ENCODE data around the gene BRMS1L.

Gene BRMS1L

GRCh38 chr14:35855876-35856481, 29.8 kb downstream of the BRMS1L start:
- no peak for TF ChIP-seq BACH2 (CRISPR knock-in tag; IDR thresholded peaks at IDR 0.05; ENCODE audit: borderline replicate concordance)
- peak; percentile 43; the same call in 1 of the 2 replicates for TF ChIP-seq TCF4 (CRISPR knock-in tag; IDR thresholded peaks at IDR 0.05; ENCODE audit: borderline replicate concordance)
- ATAC-seq, result peak; percentile 30; the same call in 1 of the 3 replicates

GRCh38 chr14:35858521-35859209, 32.5 kb downstream of the BRMS1L start:
- TF ChIP-seq PPARA (CRISPR knock-in tag; IDR thresholded peaks at IDR 0.05; ENCODE audit: borderline replicate concordance) (no peak), OSR1 (CRISPR knock-in tag; IDR thresholded peaks at IDR 0.05) (no peak), ARNTL (CRISPR knock-in tag; IDR thresholded peaks at IDR 0.05; ENCODE audit: borderline replicate concordance, low read depth) (no peak), TCF4 (CRISPR knock-in tag; IDR thresholded peaks at IDR 0.05; ENCODE audit: borderline replicate concordance) (no peak), ZNF565 (CRISPR knock-in tag; conservative IDR thresholded peaks at IDR 0.05; ENCODE audit: low read depth) (no peak), ISL1 (CRISPR knock-in tag; IDR thresholded peaks at IDR 0.05) (no peak), PATZ1 (CRISPR knock-in tag; IDR thresholded peaks at IDR 0.05; ENCODE audit: borderline replicate concordance) (no peak), CREB5 (CRISPR knock-in tag; IDR thresholded peaks at IDR 0.05; ENCODE audit: low read depth) (no peak)
- ATAC-seq, result peak; percentile 50; the same call in 2 of the 3 replicates

- TF ChIP-seq ZNF8 (CRISPR knock-in tag; IDR thresholded peaks at IDR 0.05) (no peak), TOX (CRISPR knock-in tag; IDR thresholded peaks at IDR 0.05; ENCODE audit: borderline replicate concordance) (no peak), ZNF565 (CRISPR knock-in tag; conservative IDR thresholded peaks at IDR 0.05; ENCODE audit: low read depth) (no peak), OSR1 (CRISPR knock-in tag; IDR thresholded peaks at IDR 0.05) (no peak), CSRNP3 (CRISPR knock-in tag; IDR thresholded peaks at IDR 0.05) (no peak), ESRRG (CRISPR knock-in tag; IDR thresholded peaks at IDR 0.05) (no peak), ISL1 (CRISPR knock-in tag; IDR thresholded peaks at IDR 0.05) (no peak), RARB (CRISPR knock-in tag; IDR thresholded peaks at IDR 0.05) (no peak), GLIS3 (CRISPR knock-in tag; IDR thresholded peaks at IDR 0.05) (no peak), ZFP3 (CRISPR knock-in tag; IDR thresholded peaks at IDR 0.05) (no peak), CSDC2 (CRISPR knock-in tag; IDR thresholded peaks at IDR 0.05) (no peak), ZFP30 (CRISPR knock-in tag; IDR thresholded peaks at IDR 0.05) (no peak), SNAI2 (CRISPR knock-in tag; IDR thresholded peaks at IDR 0.05) (no peak), ARNTL (CRISPR knock-in tag; IDR thresholded peaks at IDR 0.05; ENCODE audit: borderline replicate concordance, low read depth) (no peak), ZC3H10 (CRISPR knock-in tag; IDR thresholded peaks at IDR 0.05) (no peak), TSHZ2 (CRISPR knock-in tag; IDR thresholded peaks at IDR 0.05) (no peak), PATZ1 (CRISPR knock-in tag; IDR thresholded peaks at IDR 0.05; ENCODE audit: borderline replicate concordance) (no peak)
- no peak for ATAC-seq
Observed at GRCh38 chr14:35861204-35861868, 35.2 kb downstream of the BRMS1L start.

All from SK-N-SH treated with all-trans-retinoic acid at 6 μM for 48 hours (cell line).